ENCODE measurements around the gene VAMP8.
"Not testable (repeated sequence)": the region's sequence is repeated elsewhere in the genome, so short reads cannot be mapped to it uniquely, and the experiment has no call there.

Gene VAMP8

GRCh38 chr2:85613717-85614515, 36.5 kb downstream of the VAMP8 start:
- TF ChIP-seq, protein P1, sequence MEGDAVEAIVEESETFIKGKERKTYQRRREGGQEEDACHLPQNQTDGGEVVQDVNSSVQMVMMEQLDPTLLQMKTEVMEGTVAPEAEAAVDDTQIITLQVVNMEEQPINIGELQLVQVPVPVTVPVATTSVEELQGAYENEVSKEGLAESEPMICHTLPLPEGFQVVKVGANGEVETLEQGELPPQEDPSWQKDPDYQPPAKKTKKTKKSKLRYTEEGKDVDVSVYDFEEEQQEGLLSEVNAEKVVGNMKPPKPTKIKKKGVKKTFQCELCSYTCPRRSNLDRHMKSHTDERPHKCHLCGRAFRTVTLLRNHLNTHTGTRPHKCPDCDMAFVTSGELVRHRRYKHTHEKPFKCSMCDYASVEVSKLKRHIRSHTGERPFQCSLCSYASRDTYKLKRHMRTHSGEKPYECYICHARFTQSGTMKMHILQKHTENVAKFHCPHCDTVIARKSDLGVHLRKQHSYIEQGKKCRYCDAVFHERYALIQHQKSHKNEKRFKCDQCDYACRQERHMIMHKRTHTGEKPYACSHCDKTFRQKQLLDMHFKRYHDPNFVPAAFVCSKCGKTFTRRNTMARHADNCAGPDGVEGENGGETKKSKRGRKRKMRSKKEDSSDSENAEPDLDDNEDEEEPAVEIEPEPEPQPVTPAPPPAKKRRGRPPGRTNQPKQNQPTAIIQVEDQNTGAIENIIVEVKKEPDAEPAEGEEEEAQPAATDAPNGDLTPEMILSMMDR (conservative IDR thresholded peaks at IDR 0.05; ENCODE audit: low read depth, low read length): no peak
- no peak for DNase-seq (ENCODE audit: low read depth)
- H3K4me3 ChIP-seq (ENCODE audit: low read depth, low read length): no peak overlapping the region

- H3K4me3 ChIP-seq (ENCODE audit: low read depth, low read length); DNase-seq (ENCODE audit: low read depth): not testable (repeated sequence)
Measured at GRCh38 chr2:85614757-85615156, 37.4 kb downstream of the VAMP8 start.

- H3K4me3 ChIP-seq (ENCODE audit: low read depth, low read length): no peak overlapping the region
- DNase-seq (ENCODE audit: low read depth): no peak
- TF ChIP-seq, protein P1 (conservative IDR thresholded peaks at IDR 0.05; ENCODE audit: low read depth, low read length): no peak
Measured at GRCh38 chr2:85615413-85615728, 38.0 kb downstream of the VAMP8 start.

DNA sequence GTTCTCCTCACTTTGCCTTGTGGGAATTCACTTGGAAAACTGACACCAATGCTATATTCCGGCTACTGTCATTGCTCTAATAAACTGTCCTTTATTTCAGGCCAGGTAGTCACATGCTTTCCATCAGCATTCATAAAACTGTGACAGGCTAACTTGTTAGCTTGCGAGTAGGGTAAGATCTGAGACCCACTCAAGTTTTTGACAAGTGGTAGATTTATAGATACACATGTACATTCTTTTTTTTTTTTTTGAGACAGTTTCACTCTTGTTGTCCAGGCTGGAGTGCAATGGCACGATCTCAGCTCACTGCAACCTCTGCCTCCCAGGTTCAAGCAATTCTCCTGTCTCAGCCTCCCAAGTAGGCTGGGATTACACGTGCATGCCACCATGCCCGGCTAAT, 40.3 kb downstream of the VAMP8 start:
- DNase-seq (ENCODE audit: low read depth); H3K4me3 ChIP-seq (ENCODE audit: low read depth, low read length): not testable (repeated sequence)

GRCh38 chr2:85619617-85620016, 42.2 kb downstream of the VAMP8 start:
- no peak overlapping the region for H3K4me3 ChIP-seq (ENCODE audit: low read depth, low read length)
- no peak for DNase-seq (ENCODE audit: low read depth)
- TF ChIP-seq, protein P1 (conservative IDR thresholded peaks at IDR 0.05; ENCODE audit: low read depth, low read length): no peak

- TF ChIP-seq, protein P1 (conservative IDR thresholded peaks at IDR 0.05; ENCODE audit: low read depth, low read length): no peak
- H3K4me3 ChIP-seq (ENCODE audit: low read depth, low read length): no peak overlapping the region
- no peak for DNase-seq (ENCODE audit: low read depth)
Measured at GRCh38 chr2:85621338-85621737, 44.0 kb downstream of the VAMP8 start.

- no peak for DNase-seq (ENCODE audit: low read depth)
- TF ChIP-seq, protein P1 (conservative IDR thresholded peaks at IDR 0.05; ENCODE audit: low read depth, low read length): no peak
- H3K4me3 ChIP-seq (ENCODE audit: low read depth, low read length): no peak overlapping the region
Measured at GRCh38 chr2:85623991-85624390, 46.6 kb downstream of the VAMP8 start.

GRCh38 chr2:85628658-85629057, 51.3 kb downstream of the VAMP8 start:
- H3K4me3 ChIP-seq (ENCODE audit: low read depth, low read length): no peak overlapping the region
- DNase-seq (ENCODE audit: low read depth): no peak
- TF ChIP-seq, protein P1 (conservative IDR thresholded peaks at IDR 0.05; ENCODE audit: low read depth, low read length): no peak

Data from choroid plexus epithelial cell (primary cell).